Dedifferentiated amniotic fluid mesenchymal stem cell (primary cell): ENCODE measurements around the gene VWC2.

Source experiments
- DNase-seq: peaks from one replicate; pipeline ENCODE4 v3.0.0-alpha.2; 2016; ENCODE audit errors: extremely low spot score

The VWC2 gene

GRCh38 chr7:49773218-49773935, at the start of gene VWC2:
Gene VWC2, plus strand, starts transcription at chr7:49773638. Its CDS starts 1,798 bp downstream, at chr7:49775436.
- DNase-seq: no peak

DNA sequence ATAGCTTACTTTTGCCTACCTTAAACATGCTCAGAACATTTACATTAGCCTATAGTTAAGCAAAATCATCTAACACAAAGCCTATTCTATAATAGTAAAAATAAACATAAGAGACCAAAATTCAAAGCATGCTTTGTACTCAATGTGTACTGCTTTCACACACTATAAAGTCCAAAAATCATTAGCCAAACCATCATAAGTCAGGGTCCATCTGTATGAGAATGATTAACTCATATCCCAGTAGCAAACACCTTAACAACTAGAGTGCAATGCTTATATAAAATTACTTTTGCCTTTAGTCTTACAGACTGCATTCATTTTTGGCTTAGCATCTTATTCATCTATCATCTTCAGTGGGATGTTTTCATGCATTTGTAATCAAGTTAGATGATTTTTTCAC, 49.4 kb upstream of the VWC2 start:
- DNase-seq: no peak

- DNase-seq: no peak
These were observed 41.6 kb upstream of the VWC2 start for GRCh38 chr7:49731836-49732235.

GRCh38 chr7:49762666-49763065, 10.8 kb upstream of the VWC2 start:
- DNase-seq: no peak

GRCh38 chr7:49763791-49764190, 9.6 kb upstream of the VWC2 start:
- DNase-seq: no peak

GRCh38 chr7:49766966-49767365, 6.5 kb upstream of the VWC2 start:
- DNase-seq: no peak

DNA sequence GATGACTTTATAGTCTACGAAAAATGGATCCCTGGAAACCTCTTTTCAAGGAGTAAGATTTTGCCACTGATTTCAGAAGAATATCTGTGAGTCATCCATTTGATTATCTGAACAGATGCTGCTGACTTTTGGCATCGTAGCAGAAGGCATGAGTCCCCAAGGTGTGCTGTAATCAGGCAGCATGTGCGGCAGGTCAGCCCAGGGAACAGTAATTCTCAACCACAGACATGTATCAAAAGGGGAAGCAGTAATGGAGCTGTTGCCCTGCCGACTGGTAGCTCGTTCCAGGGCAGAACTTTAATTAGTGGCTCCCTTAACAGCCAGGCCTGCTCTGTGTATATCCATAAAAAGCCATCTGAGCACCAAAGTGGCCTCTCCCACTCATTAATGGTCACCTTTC, 5.7 kb upstream of the VWC2 start:
- no peak for DNase-seq

DNA sequence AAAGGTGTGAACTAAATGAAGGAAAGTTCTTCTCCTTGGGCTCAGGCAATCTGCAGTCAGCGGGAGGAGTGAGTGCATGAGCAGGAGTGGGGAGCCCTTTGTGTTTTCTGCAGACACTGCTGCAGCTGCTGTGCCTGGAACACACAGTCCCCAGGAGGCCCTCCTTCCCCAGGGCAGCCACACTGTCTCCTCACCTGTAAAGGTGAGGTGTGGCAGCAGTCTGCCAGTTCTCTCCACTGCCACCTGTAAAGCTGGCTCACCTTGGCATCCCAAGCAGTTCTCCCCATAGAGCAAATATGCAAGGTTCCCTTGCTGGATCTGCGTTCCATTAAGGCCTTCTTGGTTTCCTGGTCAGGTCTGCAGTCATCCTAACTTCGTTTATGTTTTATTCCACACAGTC, 5.2 kb upstream of the VWC2 start:
- DNase-seq: no peak

DNA sequence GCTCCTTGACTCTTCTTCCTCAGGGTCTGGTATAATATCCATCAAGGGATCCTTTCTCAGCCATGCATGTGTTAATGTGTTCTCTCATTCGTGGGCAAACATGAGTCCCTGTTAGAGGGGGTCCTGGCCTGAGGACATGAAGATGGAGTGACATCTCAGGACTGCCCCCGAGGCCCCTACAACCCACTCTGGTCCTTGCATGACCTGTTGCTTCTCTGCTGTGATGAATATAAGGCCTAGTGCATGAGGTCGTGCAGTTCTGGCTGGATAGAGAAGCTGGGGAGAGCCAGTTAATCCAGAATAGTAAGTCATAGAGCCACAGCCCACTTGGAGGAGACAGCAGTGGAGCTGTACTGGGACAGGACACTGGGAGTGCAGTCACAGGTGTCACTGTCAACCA, 4.6 kb upstream of the VWC2 start:
- no peak for DNase-seq

DNA sequence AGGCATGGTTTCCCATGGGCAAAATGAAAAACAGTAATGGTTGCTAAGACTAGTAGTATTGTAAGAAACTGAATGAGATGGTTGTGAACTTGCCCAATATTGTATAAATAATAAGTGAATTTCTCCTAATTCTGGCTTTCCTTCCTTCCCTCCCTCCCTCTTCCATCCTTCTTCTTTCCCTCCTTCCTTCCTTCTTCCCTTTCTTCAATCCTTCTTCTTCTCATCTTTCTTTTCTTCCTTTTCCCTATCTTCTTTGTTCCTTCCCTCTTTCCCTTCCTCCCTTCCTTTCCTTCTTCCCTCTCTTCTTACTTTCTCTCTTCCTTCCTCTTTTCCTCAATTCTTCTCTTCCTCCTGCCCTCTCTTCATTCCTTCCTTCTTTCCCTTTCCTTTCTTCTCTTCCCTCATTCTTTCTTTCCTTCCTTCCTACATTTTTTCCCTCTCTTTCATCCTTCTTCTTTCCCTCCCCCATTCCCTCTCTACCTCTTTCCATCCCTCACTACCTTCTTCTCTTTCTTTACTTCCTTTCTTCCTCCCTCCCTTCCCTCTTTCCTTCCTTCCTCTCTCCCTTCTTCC, 4.1 kb upstream of the VWC2 start:
- DNase-seq: no peak

GRCh38 chr7:49770838-49771237, 2.6 kb upstream of the VWC2 start:
- DNase-seq: no peak

GRCh38 chr7:49771427-49772176, 1.8 kb upstream of the VWC2 start:
- no peak for DNase-seq

- no peak for DNase-seq
These were observed 571 bp upstream of the VWC2 start for GRCh38 chr7:49772916-49773217.

GRCh38 chr7:49773936-49774458, 559 bp downstream of the VWC2 start:
- no peak for DNase-seq

- DNase-seq: no peak
These were observed 1.1 kb downstream of the VWC2 start for GRCh38 chr7:49774459-49775064.

GRCh38 chr7:49775065-49775948, 1.9 kb downstream of the VWC2 start:
- DNase-seq: no peak

DNA sequence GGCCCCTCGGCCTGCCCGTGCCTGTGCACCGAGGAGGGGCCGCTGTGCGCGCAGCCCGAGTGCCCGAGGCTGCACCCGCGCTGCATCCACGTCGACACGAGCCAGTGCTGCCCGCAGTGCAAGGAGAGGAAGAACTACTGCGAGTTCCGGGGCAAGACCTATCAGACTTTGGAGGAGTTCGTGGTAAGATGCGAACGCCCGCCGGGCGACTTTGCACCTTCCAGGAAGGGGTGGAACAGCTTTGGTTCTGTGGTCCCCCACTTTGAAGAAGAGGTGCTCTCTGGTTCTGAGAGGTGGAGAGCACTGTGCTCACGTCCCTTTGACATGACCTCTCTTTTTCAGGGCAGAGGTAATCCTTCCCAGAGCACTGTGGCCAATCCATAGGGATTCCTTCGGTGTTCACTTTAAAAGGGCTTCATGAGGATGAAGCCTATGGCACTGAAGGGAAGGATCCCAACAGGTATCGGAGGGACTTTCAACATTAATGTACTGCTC, 2.6 kb downstream of the VWC2 start:
- no peak for DNase-seq

DNA sequence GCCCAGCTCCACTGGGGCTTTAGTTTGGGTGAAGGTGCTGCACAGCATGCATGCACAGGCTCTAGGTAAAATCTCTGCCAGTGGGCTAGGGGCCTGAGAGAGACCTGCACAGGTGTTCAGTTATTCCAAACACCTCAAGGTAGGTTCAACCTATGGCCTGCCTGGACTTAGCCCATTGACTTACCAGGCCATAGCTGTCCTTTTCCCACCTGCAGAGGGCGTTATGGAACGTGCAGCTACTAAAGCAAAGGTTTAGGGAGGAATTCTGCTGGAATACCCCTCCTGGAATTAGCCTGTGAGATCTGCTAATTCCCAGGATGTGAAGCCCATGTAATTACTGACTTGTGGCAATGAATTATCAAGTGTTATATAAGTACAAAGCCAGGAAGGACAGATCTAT, 3.6 kb downstream of the VWC2 start:
- DNase-seq: no peak

GRCh38 chr7:49778731-49779270, 5.4 kb downstream of the VWC2 start:
- no peak for DNase-seq

- no peak for DNase-seq
These were observed 7.5 kb downstream of the VWC2 start for GRCh38 chr7:49780953-49781352.

DNA sequence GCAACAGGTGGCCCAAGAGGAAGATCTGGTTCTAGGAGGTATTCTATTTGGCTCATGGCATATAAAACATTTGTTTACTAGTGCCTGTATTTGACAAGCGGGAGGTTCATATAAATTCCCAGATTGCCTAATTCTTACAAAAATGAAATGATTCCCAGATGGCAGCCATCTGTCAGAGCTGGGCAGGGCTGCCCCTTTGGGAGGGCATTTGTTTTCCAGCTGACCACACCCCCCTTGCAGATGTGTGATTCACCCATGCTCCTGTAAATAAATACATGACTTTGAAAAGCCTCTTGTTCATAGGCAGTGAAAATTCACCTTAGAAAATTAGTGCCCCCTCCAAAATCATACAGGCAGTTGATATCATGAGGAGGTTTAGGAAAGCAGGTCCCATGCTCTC, 8.6 kb downstream of the VWC2 start:
- no peak for DNase-seq
